SKM-1 (cell line): Measurements from ENCODE around the gene R3HDM2.

Experiments used
- DNase-seq: peaks from one replicate; lab custom pipeline; 2025; ENCODE audit not compliant: unreplicated experiment; lab: John Stamatoyannopoulos, UW

Gene R3HDM2

GRCh38 chr12:57207731-57208630 is 222.9 kb downstream of the R3HDM2 start:
- DNase-seq, result no peak

GRCh38 chr12:57205931-57206330 is 224.9 kb downstream of the R3HDM2 start:
- DNase-seq, result no peak

- no peak for DNase-seq
Observed at GRCh38 chr12:57205186-57205585, 225.7 kb downstream of the R3HDM2 start.

- no peak for DNase-seq
Observed at GRCh38 chr12:57204454-57204853, 226.4 kb downstream of the R3HDM2 start.

GRCh38 chr12:57203791-57204190 is 227.1 kb downstream of the R3HDM2 start:
- DNase-seq, result no peak
